Measurements from ENCODE around the gene ITK.

DNA sequence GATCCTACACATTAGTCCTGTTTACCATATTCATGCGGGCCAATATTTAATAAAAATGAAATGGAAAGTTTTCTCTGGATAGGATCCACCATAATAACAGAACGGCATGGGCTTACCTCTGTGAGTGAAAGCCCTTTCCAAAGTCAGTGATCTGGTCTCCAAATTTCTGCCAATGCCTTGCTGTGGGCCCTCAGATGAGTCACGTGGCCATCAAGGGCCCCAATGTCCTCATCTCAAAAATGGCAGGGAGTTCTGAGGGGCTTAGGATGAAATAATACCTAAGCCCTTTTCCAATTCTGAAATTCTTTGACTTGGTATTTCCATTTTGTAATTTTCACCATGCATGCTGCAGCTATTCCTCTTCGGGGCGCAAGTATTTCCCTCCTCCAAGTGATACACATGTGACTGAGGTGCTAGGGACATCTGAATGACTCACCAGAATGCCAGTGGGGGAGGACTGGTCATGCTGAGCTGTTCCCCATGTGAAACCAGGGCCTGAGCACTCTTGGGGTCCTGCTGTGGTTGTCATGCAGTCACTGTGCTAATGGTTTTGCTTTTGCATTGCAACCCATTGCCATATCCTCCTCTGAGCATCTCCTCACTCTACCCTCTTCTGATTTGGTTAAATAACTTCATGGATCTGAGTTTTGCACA, 35.0 kb downstream of the ITK start:
- TF ChIP-seq POLR2AphosphoS5 (IDR thresholded peaks at IDR 0.05; ENCODE audit: borderline replicate concordance, low read depth, low read length) (no peak), EZH2 (IDR thresholded peaks at IDR 0.05) (no peak)
